ENCODE results near the gene CLTB. TPM values are rescaled to one million over a fixed set of nuclear protein-coding genes. Genes with fewer than 3 reads are reported as not detected.
A peak's percentile ranks its signal among the peaks of the same experiment; 100 is the strongest.

The CLTB gene
- total and polyA plus RNA-seq, 10 of the 15 experiments (the other 5 are each of a cell fraction or from before 2014, with no cell fraction given), result 1.6 to 52.8 (median 36.9) TPM

DNA sequence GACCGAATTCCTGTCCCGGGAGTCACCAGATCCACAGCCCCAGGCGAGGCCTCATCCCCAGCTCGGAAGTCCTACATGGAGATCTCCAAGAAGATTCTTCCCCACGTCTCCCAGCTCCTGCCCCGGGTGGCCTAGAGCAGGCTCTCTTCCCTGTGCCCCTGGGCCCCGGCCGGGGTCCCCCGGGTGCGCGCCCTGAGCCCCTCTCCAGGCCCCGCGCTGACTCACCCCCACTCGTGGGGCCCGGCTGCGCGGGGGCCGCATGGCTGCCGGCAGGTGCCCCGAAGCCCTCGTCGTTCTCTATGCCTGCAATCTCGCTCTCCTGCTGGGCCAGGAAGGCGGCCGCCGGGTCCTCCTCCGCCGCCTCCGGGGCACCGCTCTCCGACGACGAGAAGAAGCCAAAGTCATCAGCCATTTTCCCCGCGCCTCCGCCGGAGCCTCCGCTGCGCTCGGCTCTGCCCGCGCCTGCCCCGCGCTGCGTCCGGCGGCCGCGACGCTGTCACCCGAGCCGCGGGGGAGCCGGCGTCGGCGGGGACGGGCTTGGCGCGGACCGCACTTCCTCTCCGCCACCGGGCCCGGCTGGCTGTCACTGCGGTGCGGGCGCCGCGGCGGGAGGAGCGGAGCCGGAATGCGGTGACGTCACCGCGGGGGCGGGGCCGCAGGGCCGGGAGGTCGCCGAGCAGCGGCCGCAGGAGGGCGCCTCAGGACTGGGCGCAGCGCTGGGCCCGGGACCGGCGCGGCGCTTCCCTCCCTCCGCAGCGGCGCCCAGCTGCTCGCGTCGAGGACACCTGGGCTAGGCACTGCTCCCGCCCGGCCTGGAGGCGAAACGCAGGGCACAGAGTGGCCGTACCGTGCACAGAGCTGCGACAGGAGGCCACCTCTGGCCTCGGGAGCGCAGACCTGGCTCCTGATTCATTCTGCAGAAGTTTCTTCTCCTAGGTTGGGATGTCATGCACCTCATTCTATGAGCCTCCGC, at the start of gene CLTB (continued):
- TF ChIP-seq, protein P1, sequence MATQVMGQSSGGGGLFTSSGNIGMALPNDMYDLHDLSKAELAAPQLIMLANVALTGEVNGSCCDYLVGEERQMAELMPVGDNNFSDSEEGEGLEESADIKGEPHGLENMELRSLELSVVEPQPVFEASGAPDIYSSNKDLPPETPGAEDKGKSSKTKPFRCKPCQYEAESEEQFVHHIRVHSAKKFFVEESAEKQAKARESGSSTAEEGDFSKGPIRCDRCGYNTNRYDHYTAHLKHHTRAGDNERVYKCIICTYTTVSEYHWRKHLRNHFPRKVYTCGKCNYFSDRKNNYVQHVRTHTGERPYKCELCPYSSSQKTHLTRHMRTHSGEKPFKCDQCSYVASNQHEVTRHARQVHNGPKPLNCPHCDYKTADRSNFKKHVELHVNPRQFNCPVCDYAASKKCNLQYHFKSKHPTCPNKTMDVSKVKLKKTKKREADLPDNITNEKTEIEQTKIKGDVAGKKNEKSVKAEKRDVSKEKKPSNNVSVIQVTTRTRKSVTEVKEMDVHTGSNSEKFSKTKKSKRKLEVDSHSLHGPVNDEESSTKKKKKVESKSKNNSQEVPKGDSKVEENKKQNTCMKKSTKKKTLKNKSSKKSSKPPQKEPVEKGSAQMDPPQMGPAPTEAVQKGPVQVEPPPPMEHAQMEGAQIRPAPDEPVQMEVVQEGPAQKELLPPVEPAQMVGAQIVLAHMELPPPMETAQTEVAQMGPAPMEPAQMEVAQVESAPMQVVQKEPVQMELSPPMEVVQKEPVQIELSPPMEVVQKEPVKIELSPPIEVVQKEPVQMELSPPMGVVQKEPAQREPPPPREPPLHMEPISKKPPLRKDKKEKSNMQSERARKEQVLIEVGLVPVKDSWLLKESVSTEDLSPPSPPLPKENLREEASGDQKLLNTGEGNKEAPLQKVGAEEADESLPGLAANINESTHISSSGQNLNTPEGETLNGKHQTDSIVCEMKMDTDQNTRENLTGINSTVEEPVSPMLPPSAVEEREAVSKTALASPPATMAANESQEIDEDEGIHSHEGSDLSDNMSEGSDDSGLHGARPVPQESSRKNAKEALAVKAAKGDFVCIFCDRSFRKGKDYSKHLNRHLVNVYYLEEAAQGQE (IDR thresholded peaks at IDR 0.05; ENCODE audit: low read depth, low read length), result no peak
- TF ChIP-seq, protein P2, sequence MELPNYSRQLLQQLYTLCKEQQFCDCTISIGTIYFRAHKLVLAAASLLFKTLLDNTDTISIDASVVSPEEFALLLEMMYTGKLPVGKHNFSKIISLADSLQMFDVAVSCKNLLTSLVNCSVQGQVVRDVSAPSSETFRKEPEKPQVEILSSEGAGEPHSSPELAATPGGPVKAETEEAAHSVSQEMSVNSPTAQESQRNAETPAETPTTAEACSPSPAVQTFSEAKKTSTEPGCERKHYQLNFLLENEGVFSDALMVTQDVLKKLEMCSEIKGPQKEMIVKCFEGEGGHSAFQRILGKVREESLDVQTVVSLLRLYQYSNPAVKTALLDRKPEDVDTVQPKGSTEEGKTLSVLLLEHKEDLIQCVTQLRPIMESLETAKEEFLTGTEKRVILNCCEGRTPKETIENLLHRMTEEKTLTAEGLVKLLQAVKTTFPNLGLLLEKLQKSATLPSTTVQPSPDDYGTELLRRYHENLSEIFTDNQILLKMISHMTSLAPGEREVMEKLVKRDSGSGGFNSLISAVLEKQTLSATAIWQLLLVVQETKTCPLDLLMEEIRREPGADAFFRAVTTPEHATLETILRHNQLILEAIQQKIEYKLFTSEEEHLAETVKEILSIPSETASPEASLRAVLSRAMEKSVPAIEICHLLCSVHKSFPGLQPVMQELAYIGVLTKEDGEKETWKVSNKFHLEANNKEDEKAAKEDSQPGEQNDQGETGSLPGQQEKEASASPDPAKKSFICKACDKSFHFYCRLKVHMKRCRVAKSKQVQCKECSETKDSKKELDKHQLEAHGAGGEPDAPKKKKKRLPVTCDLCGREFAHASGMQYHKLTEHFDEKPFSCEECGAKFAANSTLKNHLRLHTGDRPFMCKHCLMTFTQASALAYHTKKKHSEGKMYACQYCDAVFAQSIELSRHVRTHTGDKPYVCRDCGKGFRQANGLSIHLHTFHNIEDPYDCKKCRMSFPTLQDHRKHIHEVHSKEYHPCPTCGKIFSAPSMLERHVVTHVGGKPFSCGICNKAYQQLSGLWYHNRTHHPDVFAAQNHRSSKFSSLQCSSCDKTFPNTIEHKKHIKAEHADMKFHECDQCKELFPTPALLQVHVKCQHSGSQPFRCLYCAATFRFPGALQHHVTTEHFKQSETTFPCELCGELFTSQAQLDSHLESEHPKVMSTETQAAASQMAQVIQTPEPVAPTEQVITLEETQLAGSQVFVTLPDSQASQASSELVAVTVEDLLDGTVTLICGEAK (IDR thresholded peaks at IDR 0.05; ENCODE audit: borderline replicate concordance), result no peak
- TF ChIP-seq NFXL1 (IDR thresholded peaks at IDR 0.05; ENCODE audit: borderline replicate concordance) (0 out of 2 replicates have a peak, but pooled peaks have one; percentile 40), MEF2A (IDR thresholded peaks at IDR 0.05; ENCODE audit: insufficient read depth, low read depth, low read length) (peak; percentile 61; the same call in 1 of the 2 replicates), SMC3 (IDR thresholded peaks at IDR 0.05; ENCODE audit: borderline replicate concordance, low read length) (peak; percentile 68), JUND (IDR thresholded peaks at IDR 0.05; ENCODE audit: low read depth, low read length) (peak; percentile 89), SMAD1 (IDR thresholded peaks at IDR 0.05; ENCODE audit: low read depth, partially characterized antibody) (no peak), CREM (IDR thresholded peaks at IDR 0.05; ENCODE audit: low read depth) (peak; percentile 83), ZSCAN29 (IDR thresholded peaks at IDR 0.05) (0 out of 2 replicates have a peak, but pooled peaks have one; percentile 44), GATAD2B (conservative IDR thresholded peaks at IDR 0.05; ENCODE audit: low read depth) (peak; percentile 97), SP1 (IDR thresholded peaks at IDR 0.05; ENCODE audit: low read depth, low read length) (peak; percentile 65), CREB1 (IDR thresholded peaks at IDR 0.05; ENCODE audit: low read depth) (peak; percentile 72; the same call in 1 of the 2 replicates), SRF (IDR thresholded peaks at IDR 0.05; ENCODE audit: low read depth in 2 of 2, low read length in 2 of 2) (no peak), GABPA (IDR thresholded peaks at IDR 0.05; ENCODE audit: low read depth) (no peak), ZNF217 (IDR thresholded peaks at IDR 0.05) (peak; percentile 82; the same call in 1 of the 2 replicates)
- TF ChIP-seq, protein P3, sequence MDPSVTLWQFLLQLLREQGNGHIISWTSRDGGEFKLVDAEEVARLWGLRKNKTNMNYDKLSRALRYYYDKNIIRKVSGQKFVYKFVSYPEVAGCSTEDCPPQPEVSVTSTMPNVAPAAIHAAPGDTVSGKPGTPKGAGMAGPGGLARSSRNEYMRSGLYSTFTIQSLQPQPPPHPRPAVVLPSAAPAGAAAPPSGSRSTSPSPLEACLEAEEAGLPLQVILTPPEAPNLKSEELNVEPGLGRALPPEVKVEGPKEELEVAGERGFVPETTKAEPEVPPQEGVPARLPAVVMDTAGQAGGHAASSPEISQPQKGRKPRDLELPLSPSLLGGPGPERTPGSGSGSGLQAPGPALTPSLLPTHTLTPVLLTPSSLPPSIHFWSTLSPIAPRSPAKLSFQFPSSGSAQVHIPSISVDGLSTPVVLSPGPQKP (IDR thresholded peaks at IDR 0.05; ENCODE audit: low read depth, low read length), result no peak

Data from GM12878 (cell line).